Right ventricle myocardium superior (tissue), 1 donor: ENCODE results near the gene PREX1. TPM values are rescaled to one million over a fixed set of nuclear protein-coding genes. Genes with fewer than 3 reads are reported as not detected.

Source experiments
- ATAC-seq: fragments of 200-7000 bp; cut with Tn5 transposase; one replicate; pipeline ENCODE4 v1.9.1; 2020; ENCODE audit warnings: mild to moderate bottlenecking; ENCODE audit not compliant: poor library complexity
- DNase-seq: peaks from one replicate; pipeline ENCODE4 v3.0.0-alpha.2; 2020
- intact Hi-C: fragments of 100-400 bp; cut with DNase I; formaldehyde crosslinking; loops from one replicate; pipeline ENCODE4 v1.11.2; 2022
- total RNA-seq: library from RNA; stranded (reverse); fragmentation: NEBNext Ultra II Directional; extraction: Animal tissue kit (Norgen Biotek cat#: 25700); gene quantifications from one replicate; pipeline ENCODE4 v1.2.1, GENCODE V29; 2021
- donor health status: DM: no; HTN: yes; CAD: no; lungs with severe emphysema.

PREX1 gene
- total RNA-seq, 1 donor from 2014 or later = 10.3 TPM

DNA sequence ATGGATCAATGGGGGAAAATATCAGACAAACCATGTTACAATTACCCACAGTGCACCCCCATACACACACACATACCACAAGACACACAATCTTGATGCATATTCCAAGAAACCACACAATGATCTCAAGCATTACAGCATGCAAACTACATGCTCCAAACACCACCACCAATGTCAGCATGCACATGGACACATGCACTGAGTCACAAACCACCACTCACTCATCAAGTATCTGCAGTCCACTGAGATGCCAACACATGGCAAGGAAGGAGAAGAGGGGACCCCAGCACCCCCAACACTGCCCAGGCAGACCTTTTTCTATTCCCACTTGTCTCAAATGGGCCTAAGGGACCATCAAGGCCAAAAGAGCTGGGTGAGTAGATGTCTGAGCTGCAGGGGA lies 91.6 kb downstream of the PREX1 start:
- intact Hi-C loops = no loop called here
- ATAC-seq (no peak), DNase-seq (no peak)

DNA sequence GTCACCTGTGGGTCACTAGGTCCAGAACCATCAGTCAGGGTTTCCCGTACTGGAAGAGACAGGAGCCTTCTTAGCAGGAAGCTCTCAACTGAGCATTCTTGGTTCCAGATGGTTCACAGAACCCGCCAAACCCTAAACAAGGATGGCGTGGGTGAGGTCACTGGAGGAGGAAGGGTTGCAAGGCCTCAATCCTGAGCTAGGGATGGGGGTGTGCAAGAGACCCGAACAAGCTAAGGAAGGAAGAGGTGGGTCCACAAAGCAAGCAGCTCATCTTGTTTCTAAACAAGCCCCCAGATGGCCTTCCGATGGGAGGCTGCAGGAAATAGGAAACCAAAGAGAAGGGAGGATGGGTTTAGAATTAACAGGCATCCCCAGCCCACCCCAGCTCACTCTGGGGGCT lies 92.7 kb downstream of the PREX1 start:
- ATAC-seq (no peak), DNase-seq (no peak)
- intact Hi-C loops = no loop called here

DNA sequence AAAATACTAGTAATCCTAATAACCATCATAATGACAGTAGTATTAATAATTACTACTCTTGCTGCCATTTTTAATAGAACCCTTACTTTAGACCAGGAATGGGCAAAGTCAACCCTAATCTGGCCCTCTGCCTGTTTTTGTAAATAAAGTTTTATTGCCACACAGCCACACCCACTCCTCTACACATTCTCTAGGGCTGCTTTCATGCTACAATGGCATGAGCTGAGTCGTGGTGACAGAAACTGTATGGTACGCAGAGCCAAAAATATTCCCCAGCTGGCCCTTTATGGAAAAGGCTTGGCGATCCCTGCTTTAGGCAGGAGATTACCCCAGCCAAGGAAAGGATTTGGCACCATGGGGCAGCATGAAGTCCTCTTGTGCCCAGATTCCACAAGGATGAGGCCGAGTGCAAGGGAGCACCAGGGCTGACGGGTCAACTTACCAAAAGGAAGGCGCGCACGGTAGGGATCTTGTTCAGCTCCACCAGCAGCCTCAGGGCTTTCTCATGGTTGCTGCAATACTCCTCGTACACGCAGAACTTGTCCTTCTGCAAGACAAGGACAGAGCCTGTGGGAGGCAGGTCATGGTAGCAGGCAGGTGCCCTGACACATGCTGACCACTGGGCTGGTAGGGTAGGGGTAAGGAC lies 93.6 kb downstream of the PREX1 start:
- ATAC-seq (no peak), DNase-seq (no peak)
- intact Hi-C loops = no loop called here

DNA sequence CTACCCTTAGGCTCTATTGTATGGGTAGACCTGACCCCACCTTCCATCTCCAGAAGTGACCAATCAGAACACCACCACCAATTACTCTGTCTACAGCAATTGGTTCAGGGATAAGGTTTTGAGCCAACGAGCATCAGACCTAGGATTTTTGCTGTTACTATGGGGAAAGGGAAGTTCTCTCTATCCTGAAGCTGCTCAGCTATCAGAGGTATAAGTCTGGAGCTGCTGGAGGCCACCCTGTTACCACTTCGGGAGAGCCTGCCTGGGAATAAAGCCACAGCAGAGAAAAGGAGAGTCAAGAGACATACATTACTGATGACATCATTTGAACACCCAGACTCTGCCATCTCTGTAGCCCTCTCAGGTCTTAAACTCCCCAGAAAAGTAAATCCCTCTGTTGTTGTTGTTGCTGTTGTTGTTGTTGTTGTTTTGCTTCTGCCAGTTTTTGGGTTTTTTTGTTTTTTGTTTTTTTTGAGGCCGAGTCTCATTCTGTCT lies 94.5 kb downstream of the PREX1 start:
- intact Hi-C loops = no loop called here
- no peak for ATAC-seq
- no peak for DNase-seq

DNA sequence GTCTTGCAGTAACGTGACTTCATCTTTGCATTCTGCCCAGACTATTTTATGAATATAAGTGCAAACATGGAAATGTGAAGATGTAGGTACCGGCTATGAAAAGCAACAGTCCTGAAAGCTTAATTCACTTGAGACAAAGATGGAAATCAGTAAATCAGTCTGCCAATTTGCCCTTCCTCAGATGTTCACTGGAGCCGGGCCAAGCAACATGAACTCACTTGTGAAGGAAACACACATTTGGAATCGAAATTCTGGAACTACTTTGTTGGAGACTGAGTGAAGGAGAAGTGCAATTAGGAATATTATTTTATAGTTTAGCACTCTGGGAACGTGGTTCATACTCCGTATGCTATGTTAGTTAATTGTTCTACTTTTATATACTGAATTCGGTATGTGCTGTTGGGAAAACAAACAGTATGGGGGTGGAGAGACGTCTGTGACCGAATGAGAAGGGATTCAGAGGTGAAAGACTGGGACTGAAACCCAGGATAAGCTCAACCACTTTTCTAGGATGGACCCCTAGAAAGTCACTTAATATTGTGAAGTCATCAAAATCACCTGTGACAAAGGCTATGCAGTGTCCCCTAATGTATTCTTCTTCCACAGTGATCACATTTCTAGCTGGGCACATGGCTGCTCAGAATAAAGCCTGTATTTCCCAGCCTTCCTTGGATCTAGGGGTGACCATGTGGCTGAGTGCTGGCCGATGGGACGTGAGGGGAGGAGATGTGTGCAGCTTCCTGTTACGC lies 95.5 kb downstream of the PREX1 start:
- ATAC-seq (no peak), DNase-seq (no peak)
- intact Hi-C loops = no loop called here

DNA sequence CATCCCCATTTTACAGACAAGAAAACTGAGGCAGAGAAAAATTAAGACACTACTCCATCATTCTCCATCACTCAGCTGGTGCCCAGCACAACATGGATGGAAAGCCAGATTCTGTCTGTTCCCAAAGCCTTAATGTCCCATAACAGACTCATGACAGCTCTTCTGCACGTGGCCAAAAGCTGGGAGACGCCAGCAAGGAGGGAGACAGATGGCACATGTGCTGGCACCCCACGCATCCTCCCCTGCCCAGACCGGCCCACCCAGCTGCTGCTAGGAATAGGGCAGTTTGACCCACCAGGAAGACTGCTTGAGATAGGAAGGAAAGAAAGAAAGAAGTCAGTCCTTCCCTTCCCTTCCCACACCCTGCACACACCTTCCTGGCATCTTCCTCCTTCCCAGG lies 96.3 kb downstream of the PREX1 start:
- no peak for DNase-seq
- ATAC-seq = no peak
- intact Hi-C loops = no loop called here

DNA sequence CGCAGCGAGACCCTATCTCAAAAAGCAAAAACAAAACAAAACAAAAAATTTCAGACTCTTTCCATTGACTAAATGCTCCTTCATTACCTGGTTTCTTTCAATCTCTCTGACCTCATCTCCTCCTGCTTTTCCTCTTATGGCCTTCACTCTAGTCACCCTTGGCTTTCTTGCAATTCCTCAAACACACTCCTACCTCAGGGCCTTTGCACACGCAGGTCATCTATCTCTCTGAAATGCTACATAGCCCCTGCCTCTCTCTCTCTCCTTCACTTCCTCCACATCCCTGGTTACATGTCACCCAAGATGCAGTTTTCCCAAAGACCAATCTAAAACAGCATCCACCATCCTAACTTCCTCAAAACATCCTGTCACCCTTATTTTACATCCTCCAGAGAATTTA lies 96.8 kb downstream of the PREX1 start:
- no peak for ATAC-seq
- no peak for DNase-seq
- intact Hi-C loops = no loop called here

DNA sequence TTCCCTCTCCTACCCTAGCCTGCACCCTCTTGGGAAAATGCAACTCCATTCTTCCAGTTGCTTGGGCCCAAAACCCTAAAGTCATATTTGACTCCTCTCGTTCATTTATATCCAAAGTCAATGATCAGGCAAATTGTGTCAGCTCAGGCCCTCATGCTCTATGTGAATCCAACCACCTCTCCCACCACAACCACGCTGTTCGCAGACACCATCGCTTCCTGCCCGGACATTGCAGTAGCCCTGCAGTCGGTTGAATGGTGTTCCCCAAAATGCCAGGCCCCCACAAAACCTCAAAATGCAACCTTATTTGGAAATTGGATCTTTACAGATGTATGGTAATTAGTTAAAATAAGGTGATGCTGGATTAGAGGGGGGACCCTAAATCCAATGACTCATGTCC lies 98.3 kb downstream of the PREX1 start:
- DNase-seq (no peak), ATAC-seq (no peak)
- intact Hi-C loops = no loop called here

DNA sequence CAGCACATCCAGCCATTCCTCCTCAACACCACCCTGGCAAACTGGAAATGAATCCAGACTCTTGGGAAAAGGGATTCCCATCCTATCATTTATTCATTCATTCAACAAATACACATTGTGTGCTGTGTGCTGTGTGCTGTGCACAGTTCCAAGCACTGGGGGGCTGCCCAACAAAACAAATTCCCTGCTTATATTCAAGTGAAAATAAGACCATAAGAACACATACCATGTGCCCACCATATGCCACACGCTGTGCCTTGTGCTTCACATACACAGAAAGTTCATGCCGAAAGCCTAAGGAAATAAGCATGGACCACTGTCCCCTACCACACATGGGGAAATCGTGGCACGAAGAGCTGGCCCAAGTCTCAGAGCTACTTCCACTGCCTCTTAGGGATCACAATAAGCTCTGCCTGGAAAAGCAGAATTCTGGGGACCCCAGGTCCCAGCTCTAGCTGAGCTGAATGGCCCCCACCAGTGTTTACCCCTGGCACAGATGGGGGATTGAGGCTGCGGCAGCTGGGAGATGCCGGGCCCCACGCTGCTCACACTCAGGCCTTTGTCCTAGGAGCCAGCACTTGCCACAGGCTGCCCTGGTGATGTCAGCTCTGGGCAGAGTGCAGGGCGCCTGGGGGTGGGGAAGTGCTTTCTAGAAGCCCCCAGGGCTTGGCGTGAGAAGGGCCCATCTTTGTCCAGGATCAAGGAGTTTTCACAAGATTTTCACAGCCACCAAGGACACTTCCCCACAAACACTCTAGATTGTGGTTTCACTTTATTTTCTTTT lies 99.6 kb downstream of the PREX1 start:
- intact Hi-C loops = no loop called here
- DNase-seq = no peak
- ATAC-seq = no peak

DNA sequence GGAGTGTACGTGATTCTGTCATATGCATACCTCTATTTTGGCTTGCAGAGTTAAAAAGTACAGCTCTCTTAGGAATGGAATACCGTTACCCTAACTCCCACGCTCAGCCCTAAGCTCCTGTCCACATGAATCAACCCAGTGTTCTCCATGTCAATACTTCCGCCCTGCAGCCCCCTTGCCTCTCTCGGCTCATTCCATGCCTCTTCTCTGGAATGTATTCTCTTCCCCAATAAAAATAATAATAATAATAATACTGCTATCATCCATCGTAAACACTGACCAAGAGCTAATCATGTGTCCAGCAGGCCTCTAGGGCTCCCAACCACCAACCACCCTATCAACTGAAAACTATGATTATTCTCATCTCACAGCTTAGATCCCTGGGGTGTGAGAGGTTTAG lies 100.6 kb downstream of the PREX1 start:
- DNase-seq (no peak), ATAC-seq (no peak)

DNA sequence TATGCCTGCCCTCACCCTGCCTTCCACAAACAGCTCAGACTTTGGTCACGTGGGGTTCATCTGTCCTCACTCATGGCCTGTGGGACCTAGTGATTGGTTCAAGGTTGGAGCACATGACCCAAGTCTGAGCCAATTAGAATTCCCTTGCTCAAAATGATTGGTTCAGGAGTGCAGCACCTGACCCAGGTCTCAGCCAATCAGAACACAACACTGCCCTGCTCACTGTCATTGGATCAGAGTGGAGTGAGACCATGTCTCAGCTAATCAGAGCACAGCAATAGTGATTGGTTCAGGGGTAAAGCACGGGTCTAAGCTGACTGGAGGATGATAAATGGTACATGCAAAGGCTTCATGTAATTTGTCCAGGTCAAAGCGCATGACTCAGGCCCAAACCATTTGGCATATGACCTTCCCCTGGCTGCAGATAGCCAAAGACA lies 102.2 kb downstream of the PREX1 start:
- ATAC-seq (no peak), DNase-seq (no peak)
- intact Hi-C loops = no loop called here

More for the DNA sequence above, 100.6 kb downstream of the PREX1 start:
- intact Hi-C loops = no loop called here

DNA sequence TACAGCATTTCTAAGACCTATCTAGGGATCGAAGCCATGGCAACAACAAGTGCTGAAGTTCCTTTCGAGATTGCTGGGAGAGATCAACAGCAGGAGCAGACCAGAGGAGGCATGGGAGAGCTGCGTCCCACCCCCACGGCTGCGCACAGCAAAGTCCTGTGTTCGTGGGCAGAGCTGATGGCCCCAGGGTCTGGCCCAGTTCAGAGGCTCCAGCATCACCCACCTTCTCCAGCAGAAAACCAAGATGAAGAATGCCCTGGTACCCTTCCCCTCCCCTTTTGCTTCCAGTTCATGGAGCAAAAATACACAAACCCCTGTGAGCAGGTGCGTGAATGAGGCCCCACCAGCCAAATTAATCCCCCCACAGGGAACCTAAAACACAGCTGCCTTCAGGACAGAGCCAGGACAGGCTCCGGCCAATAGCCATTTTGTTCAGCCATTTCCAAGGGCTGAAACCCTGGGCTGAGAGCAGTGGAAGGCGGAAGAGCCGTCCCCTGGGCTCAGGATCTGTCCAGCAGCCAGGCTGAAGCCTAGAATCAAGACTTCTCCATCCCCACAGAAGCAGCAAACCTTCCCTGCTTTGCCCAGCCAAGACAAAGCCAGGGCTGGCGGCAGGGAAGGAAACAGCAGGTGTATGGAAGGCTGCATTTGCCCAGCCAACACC lies 102.8 kb downstream of the PREX1 start:
- intact Hi-C loops = no loop called here
- no peak for DNase-seq
- no peak for ATAC-seq

DNA sequence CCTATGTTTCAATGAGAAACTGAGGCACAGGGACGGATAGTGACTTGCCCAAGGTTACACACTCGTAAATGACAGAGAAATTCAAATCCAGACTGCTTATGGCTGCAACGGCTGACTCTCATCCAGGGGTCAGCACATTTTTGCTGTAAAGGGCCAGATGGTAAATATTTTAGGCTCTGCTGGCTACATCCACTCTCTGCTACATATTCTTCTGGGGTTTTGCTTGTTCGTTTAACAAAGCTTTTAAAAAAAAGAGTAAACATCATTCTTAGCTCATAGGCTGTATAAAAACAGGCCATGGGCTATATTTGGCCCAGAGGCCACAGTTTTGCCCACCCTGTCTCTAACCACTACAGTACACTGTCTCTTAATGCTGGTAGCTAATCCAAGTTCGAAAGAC lies 103.4 kb downstream of the PREX1 start:
- ATAC-seq = no peak
- DNase-seq = no peak
- intact Hi-C loops = no loop called here

DNA sequence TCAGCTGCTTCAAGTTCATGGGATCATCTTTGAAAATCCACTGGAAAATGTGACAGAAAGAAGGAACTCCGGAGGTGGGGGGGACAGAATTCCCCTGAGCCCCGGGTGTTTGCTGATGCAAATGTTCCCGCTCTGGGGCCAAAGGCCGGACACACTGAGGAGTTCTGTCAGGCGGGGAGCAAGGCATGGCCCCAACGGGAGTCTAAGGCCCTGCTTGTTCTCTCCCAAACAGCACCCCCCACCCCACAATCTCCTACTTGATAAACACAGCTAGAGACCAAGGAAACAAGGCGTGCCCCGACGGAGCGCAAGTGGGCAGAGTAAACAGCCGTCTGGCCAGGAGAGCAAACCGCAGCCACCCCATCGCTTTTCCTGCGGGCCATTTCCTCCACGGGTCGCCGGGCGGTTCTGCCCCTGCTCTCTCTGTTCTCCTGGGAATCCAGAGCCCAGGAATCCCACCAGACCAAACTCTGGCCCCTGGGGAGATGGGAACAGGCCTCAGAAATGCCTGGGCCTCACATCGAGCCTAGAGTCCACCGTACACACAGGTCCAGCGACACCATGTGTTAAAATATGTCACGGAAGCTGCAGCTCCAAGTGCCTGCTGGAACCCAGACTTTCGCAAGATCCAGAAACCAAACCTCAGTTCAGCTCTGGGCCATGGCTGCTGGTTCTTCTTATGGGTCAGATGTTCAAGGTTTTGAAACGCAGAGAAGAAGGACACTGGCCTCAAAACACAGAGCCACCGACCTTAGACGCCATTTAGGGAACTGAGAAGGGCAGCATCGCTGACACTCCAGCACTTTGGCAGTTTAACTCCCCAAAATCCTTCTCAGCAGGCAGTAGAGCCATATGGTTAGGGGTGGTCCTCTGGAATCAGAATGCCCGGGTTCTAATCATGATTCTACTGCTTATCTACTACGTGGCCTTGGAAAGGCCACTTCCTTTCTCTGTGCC lies 104.2 kb downstream of the PREX1 start:
- intact Hi-C loops = no loop called here

DNA sequence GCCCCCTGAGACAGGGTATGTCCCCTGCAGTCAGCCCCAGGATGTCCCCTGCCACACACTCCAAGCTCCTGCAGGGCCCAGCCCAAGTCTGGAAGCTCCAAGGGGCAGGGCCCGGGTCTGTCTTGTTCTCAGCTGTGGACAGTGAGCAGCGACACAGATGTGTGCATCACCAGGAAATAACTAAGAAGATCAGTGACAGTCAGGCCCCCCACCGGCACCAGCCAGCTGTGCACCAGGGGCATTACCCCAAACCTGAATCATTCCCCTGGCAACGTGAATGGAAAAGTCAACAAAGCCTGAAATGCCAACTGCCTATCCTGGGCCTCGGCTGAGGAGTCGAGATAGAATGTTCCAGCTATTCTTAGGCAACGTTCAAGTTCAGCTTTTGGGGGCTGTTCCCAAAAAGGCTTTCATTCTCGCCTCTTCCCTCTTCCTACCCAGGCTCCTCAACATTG lies 105.0 kb downstream of the PREX1 start:
- DNase-seq (no peak), ATAC-seq (peak; percentile 37)
- intact Hi-C loops = no loop called here

More for the DNA sequence above, 104.2 kb downstream of the PREX1 start:
- DNase-seq (peak; percentile 61), ATAC-seq (peak; percentile 32)

DNA sequence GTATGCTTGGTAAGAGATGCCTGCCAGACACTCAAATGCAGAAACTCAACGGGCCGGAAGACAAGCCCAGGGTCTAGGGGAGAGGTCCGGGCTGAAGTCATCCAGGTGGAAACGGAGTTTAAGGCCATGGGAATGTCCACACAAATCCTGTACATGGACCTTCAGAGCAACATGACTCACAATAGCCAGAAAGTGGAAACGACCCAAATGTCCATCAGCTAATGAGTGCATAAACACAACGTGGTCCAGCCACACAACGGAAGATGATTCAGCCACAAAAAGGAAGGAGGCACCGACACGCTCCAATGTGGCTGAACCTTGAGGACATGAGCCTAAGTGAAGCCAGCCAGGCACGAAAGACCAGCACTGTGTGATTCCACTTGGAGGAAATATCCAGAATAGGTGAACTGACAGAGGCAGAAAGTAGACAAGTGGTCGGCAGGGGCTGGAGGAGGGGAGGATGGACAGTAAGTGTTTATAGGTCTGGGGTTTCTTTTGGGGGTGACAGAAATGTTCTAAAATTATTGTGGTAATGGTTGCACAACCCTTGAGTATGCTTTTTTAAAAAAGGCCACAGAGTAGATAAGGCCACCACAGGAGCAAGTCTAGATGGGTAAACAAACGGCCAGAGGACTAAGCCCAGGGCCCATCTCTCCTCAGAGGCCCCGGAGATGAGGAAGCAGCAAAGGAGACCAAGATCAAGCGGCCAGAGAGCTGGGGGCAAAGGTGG lies 105.6 kb downstream of the PREX1 start:
- ATAC-seq (peak; percentile 13), DNase-seq (no peak)
- intact Hi-C loops = no loop called here

DNA sequence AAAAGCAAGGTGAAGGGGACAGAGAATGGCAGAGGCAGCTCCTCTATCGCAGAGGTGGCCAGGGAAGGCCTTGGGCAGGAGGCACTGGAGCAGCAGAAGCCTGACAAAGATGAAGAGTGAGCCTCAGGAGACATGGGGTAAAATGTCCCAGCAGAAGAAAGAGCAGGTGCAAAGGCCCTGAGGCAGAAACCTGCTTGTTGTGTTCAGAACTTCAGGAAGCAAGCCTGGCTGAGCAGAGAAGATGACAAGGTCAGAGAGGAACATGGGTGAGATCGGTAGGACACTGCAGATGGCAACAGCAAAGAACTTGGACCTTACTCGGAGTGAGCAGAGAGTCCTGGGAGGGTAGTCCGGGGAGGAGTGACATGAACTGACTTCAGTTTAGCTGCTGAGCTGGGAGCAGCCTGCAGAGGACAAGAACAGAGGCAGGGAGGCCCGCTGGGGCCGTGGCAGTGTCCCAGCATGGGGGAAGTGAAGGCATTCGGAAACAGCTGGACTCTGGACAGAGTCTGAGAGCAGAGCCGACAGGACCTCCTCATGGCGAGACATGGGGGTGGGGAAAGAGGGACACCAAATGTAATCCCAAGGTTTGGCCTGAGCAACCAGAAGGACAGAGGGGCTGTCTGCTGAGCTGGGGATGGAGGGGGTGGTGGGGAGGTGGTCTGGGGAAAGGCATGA lies 106.3 kb downstream of the PREX1 start:
- intact Hi-C loops = no loop called here
- ATAC-seq (no peak), DNase-seq (no peak)
